Embryonic facial prominence (tissue), 1 donor: Measurements from ENCODE around the gene FHOD3.

Experiments
- DNase-seq: peaks from one replicate; pipeline ENCODE4 v3.0.0-alpha.2; 2016; ENCODE audit errors: extremely low spot score

FHOD3 gene

GRCh38 chr18:36481201-36481657 lies 183.7 kb downstream of the FHOD3 start:
- no peak for DNase-seq

GRCh38 chr18:36481935-36482334 lies 184.4 kb downstream of the FHOD3 start:
- no peak for DNase-seq

- DNase-seq: no peak
Measured at GRCh38 chr18:36484591-36484990, 187.1 kb downstream of the FHOD3 start.

GRCh38 chr18:36485772-36486171 lies 188.3 kb downstream of the FHOD3 start:
- no peak for DNase-seq

GRCh38 chr18:36488131-36488530 lies 190.6 kb downstream of the FHOD3 start:
- DNase-seq: no peak

GRCh38 chr18:36490897-36491296 lies 193.4 kb downstream of the FHOD3 start:
- DNase-seq: no peak

GRCh38 chr18:36492604-36493329 lies 195.3 kb downstream of the FHOD3 start:
- no peak for DNase-seq

- no peak for DNase-seq
Measured at GRCh38 chr18:36493349-36494159, 196.0 kb downstream of the FHOD3 start.

GRCh38 chr18:36494160-36494437 lies 196.6 kb downstream of the FHOD3 start:
- DNase-seq: no peak

- DNase-seq: no peak
Measured at GRCh38 chr18:36496022-36496421, 198.5 kb downstream of the FHOD3 start.

GRCh38 chr18:36499938-36500337 lies 202.4 kb downstream of the FHOD3 start:
- DNase-seq: no peak

- DNase-seq: no peak
Measured at GRCh38 chr18:36501100-36501499, 203.6 kb downstream of the FHOD3 start.

- no peak for DNase-seq
Measured at GRCh38 chr18:36503477-36503876, 206.0 kb downstream of the FHOD3 start.

- no peak for DNase-seq
Measured at GRCh38 chr18:36504928-36505327, 207.4 kb downstream of the FHOD3 start.

- no peak for DNase-seq
Measured at GRCh38 chr18:36505665-36506064, 208.2 kb downstream of the FHOD3 start.

GRCh38 chr18:36509646-36510197 lies 212.2 kb downstream of the FHOD3 start:
- no peak for DNase-seq

GRCh38 chr18:36511791-36512352 lies 214.4 kb downstream of the FHOD3 start:
- no peak for DNase-seq

- DNase-seq: no peak
Measured at GRCh38 chr18:36513556-36513955, 216.0 kb downstream of the FHOD3 start.

- DNase-seq: no peak
Measured at GRCh38 chr18:36514778-36515177, 217.3 kb downstream of the FHOD3 start.

GRCh38 chr18:36516258-36516657 lies 218.7 kb downstream of the FHOD3 start:
- no peak for DNase-seq

GRCh38 chr18:36516726-36517125 lies 219.2 kb downstream of the FHOD3 start:
- DNase-seq: no peak

- DNase-seq: no peak
Measured at GRCh38 chr18:36518839-36519238, 221.3 kb downstream of the FHOD3 start.

- no peak for DNase-seq
Measured at GRCh38 chr18:36519358-36519757, 221.8 kb downstream of the FHOD3 start.
